Measurements from ENCODE around the gene MSL3.

DNA sequence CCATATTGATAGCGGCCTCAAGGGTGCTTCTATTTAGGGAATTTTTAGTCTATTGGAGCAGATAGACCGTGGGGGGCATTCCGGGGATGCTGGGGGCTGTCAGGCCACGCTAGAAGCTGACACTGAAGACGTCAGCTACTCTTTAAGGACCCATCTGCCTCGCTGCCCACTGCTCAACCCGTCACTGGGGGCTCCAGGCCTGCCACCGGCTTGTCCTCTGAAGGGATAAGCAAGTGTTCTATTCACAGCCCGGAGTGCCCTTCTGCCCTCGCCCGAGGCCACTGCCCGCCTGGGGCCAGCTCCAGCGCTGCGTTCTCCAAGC lies 679 bp upstream of the MSL3 start:
- TF ChIP-seq CTCF (IDR thresholded peaks at IDR 0.05; ENCODE audit: low read depth, low read length), result no peak
- TF ChIP-seq EZH2phosphoT487 (IDR thresholded peaks at IDR 0.05; ENCODE audit: low read depth), result no peak

Measured in OCI-LY3 (cell line).